Stimulated activated CD4-positive, alpha-beta T cell treated with anti-CD3 and anti-CD28 coated beads, Interleukin-1b, Interleukin-23, amount 100 ng/mL, for 1 hour (primary cell): ENCODE data around the gene VAMP3.

Experiments used
- DNase-seq, 2 donors: peaks; one replicate each; pipeline ENCODE4 v3.0.0-alpha.2; 2020; ENCODE audit warnings: low read depth in 2 of 2

Gene VAMP3

DNA sequence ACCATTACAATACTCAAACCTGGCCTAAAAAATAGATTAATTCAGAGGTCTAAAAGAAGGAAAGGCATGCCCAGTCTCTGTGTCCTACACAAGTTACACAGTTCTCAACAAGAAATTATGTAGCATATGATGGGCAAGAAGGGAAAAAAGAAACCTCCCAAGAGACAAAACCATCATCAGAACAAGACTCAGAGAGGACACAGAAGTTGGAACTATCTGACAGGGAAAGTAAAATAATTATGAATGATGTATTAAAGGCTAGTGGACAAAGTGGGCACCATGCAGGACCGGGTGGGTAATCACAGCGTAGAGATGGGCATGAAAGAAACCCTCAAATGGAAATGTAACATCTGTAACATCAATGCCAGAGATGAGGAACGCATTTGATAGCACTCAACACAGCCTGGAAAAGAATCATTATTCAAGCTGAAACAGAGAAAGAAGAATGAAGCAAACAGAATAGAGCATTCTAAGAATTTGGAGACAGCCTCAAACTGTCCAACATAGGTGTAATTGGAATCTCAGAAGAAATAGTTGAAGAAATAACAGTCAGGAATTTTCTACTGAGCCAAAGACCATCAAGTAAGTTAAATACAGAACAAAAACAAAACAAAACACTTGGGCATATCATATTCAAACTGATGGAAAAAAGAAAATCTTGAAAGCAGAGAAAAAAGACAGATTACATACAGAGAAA, 42.7 kb downstream of the VAMP3 start:
- DNase-seq, result no peak

DNA sequence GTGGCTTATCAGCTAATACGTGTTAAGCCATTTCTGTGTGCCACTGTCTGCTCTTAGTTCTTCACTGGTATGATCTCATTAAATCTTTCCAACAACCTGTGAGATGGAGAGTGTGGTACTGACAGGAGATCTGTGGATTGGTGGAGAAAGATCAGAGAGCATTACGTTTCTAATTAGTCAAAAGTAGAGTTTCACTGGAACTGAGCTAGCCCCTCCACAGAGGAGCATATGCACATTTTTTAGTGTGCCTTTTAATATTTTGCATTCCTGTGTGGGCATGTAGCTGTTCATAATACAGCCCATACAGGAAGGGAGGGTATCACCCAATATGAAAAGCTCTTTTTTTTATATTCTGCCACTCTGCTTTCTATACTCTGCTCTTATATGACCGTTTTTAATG, 50.2 kb downstream of the VAMP3 start:
- no peak for DNase-seq

DNA sequence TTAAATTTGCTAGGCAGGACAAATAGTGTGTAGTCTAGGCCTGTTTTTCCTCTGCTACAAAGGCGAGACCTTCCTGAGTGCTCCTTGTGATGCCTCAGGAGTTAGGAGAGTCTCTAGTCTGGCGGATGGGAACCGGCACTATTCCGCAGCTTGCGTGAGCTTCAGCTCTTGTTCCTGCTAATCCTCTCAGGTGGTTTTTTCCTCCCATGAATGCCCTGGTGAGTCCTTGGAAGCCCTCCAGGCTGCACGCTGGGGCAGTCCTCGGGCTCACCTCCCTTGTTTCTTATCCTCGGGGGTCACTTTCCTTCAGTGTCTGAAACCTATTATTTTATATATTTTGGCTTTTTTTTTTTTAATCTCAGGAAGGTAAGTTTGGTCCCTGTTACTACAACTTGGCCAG, 53.6 kb downstream of the VAMP3 start:
- no peak for DNase-seq

DNA sequence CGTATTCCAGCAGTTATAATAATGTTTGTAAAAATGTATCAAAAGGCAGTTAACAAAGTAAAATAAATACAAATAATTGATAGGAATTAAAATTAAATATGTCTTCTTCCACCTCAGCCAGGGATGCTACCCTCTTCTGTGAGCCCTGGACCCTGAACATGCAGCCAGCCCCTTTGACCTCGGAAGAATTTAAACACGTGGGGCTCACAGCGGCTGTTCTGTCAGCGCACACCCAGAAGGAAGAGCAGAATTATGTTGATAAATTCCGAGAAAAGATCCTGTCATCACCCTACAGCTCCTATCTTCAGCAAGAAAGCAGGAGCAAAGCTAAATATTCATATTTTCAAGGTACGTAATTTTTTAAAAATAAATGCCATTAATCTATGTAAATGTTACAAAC, 55.3 kb downstream of the VAMP3 start:
- DNase-seq, result no peak

DNA sequence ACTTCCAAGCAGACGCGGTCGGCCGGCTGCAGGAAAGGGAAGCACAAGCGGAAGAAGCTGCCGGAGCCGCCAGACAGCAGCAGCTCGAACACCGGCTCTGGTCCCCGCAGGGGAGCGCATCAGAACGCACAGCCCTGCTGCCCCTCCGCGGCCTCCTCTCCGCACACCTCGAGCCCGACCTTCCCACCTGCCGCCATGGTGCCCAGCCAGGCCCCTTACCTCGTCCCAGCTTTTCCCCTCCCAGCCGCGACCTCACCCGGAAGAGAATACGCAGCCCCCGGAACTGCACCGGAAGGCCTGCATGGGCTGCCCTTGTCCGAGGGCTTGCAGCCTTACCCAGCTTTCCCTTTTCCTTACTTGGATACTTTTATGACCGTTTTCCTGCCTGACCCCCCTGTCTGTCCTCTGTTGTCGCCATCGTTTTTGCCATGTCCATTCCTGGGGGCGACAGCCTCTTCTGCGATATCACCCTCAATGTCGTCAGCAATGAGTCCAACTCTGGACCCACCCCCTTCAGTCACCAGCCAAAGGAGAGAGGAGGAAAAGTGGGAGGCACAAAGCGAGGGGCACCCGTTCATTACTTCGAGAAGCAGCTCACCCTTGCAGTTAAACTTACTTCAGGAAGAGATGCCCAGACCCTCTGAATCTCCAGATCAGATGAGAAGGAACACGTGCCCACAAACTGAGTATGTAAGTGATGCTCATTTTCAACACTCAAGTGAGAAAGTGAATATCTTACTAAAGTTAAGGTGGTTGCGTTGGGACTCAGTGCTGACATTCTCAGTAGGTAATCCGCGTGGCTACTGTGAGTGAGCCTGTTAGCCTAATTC, 56.2 kb downstream of the VAMP3 start:
- no peak for DNase-seq
